ENCODE data around the gene CCNL2.
"Not testable (repeated sequence)": the region's sequence is repeated elsewhere in the genome, so short reads cannot be mapped to it uniquely, and the experiment has no call there.

CCNL2 gene

DNA sequence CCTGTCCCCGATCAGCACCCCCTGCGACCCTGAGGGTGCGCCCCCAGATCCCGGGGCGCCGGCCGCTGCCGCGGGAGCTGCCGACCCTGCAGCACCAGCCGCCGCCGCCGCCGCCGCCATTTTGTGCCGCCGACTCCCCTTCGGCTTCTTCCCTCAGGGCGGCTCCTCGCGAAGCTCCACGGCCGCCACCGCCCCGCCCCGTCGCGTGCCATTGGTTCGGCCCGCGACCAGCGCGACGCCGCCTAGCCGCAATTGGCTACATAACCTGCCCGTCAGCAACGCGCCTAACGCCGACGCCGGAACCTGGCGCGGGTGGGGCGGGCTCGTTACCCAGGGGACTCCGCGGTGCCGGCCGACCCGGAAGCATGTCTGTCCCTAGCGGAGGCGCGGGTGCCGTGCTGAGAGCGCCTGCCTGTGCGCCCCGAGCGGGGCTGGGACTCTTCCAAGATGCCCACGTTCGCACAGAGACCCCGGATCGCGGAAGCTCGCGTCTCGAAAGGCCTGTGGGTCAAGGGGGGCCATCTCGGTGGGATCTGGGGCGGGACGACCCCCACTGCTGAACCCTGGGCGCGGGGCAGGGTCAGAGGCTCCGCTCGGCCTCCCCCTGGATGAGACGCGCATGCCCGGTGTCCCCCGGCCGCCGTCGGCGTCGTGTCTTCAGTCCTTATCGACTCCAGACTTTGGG, at the start of gene CCNL2:
CCNL2 (minus strand) TSS at position 149 of the 685 bp plus-strand sequence; CDS start at position 120, 29 bp downstream.
- Histone ChIP-seq H3K4me3 (peak within 1 kb of the TSS; percentile 72 to 100 (median 94)), H3K27ac (peak within 1 kb of the TSS; percentile 64 to 99 (median 96))

GRCh38 chr1:1446631-1447030, 47.5 kb upstream of the CCNL2 start:
- H3K4me3 ChIP-seq, H3K27ac ChIP-seq: not testable (repeated sequence)

GRCh38 chr1:1442069-1442770, 43.1 kb upstream of the CCNL2 start:
- H3K4me3 ChIP-seq: no peak overlapping the region
- no peak overlapping the region for H3K27ac ChIP-seq

GRCh38 chr1:1441002-1441888, 42.1 kb upstream of the CCNL2 start:
- Histone ChIP-seq H3K27ac (no peak overlapping the region), H3K4me3 (no peak overlapping the region)

GRCh38 chr1:1440262-1441001, 41.3 kb upstream of the CCNL2 start:
- no peak overlapping the region for H3K4me3 ChIP-seq
- H3K27ac ChIP-seq: no peak overlapping the region

GRCh38 chr1:1439546-1440261, 40.6 kb upstream of the CCNL2 start:
- Histone ChIP-seq H3K4me3 (no peak overlapping the region), H3K27ac (no peak overlapping the region)

DNA sequence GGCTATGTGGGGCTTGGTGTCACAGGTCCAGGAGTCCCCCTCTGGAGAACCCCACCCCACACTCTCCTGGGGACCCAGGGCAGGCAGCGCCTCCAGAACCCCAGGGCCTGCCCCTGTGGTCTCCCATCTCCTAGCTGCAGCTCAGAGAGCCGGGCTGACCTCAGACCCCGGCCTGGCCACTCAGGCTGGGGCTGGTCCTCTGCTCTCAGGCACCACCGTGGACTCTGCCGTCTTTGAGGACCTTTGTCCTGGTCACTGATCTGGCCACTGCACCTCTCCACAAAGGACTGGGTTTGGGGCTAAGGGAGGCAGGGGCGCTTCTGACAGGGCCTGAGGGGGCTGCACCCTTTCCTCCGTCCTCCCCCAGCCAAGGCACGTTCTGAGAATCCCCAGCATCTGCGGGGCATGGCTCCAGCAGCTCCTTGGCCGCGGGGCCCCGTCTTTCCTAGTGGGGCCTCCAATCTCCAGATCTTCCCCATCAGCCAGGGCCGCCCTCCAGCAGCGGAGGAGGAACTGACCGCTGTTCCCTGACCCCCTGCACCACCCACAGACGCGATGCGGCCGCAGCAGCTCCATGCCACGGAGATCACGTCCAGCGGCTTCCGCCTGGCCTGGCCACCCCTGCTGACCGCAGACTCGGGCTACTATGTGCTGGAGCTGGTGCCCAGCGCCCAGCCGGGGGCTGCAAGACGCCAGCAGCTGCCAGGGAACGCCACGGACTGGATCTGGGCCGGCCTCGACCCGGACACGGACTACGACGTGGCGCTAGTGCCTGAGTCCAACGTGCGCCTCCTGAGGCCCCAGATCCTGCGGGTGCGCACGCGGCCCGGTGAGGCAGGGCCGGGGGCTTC, 39.6 kb upstream of the CCNL2 start:
- no peak overlapping the region for H3K4me3 ChIP-seq
- H3K27ac ChIP-seq: no peak overlapping the region

DNA sequence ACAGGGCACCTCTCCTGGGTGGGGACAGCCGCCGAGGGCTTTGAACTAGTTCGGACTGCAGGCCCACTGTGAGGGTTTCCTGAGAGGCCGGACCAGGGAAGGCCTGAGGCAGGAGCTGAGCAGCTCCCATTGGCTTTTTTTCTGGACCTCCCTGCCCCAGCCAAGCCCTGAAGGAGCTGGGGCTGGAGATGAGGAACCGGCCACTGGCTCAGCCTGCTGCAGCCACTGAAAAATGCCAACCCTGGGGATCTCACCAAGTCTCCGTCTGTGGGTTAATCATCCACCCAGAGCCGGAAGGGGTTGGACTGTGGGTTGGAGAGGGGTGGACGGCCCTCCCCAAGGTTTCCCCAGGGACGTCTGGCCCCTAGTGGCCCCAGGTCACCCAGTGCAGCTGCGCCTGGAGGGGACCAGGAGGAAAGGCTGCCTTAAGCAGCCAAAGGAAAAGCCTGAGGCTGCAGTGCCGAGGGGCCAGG, 38.8 kb upstream of the CCNL2 start:
- no peak overlapping the region for H3K27ac ChIP-seq
- H3K4me3 ChIP-seq: peak overlapping the region in 1 of 7 experiments; percentile 8

DNA sequence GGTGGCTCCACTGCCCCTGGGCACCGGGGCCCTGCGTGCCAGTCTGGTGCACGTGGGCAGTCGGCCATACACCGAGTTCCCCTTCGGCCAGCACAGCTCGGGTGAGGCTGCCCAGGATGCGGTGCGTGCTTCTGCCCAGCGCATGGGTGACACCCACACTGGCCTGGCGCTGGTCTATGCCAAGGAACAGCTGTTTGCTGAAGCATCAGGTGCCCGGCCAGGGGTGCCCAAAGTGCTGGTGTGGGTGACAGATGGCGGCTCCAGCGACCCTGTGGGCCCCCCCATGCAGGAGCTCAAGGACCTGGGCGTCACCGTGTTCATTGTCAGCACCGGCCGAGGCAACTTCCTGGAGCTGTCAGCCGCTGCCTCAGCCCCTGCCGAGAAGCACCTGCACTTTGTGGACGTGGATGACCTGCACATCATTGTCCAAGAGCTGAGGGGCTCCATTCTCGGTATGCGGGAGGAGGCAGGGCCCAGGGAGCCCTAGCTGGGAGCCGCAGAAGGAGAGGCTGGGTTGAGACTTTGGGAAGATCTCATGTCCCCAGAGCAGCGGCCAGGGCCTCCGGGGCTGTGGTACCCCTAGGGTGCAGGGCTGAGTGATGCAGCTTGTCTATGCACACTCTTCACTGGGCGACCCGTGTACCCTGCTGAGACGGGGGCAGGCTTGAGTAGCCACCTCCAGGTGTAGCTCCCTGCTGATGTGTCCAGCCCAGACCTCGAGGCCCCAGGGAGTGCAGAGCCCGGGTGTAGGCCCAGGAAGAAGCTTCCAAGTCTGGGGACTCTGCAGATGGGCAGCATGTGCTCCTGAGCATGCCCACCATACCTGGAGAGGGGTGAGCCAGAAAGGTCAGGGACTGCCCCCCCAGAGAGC, 38.1 kb upstream of the CCNL2 start:
- Histone ChIP-seq H3K4me3 (peak overlapping the region in 5 of 7 experiments; percentile 37 to 59 (median 48)), H3K27ac (no peak overlapping the region)

DNA sequence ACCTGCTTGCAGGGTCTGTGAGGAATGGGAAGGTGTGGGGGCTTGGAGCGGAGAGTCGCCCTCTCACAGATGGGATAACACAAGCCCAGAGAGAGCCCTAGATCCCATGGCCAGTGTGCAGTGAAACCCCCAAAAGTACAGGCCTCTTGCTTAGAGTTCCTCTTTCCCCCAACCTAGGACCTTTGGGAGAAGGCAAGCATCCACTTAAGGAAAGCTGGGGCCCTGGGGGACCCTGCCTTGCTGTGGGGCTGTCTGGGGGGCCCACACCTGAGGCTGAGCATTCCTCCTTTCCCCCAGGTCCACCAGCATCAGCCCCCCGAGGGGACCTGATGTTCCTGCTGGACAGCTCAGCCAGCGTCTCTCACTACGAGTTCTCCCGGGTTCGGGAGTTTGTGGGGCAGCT, 37.5 kb upstream of the CCNL2 start:
- Histone ChIP-seq H3K4me3 (peak overlapping the region in 6 of 7 experiments; percentile 37 to 59 (median 46)), H3K27ac (peak overlapping the region in 4 of 21 experiments; percentile 81 to 92 (median 88))

GRCh38 chr1:1435911-1436629, 36.9 kb upstream of the CCNL2 start:
- peak overlapping the region; percentile 37 to 59 (median 44) for H3K4me3 ChIP-seq
- peak overlapping the region in 17 of 21 experiments; percentile 20 to 92 (median 81) for H3K27ac ChIP-seq

GRCh38 chr1:1435106-1435903, 36.2 kb upstream of the CCNL2 start, which contains the start of gene VWA1:
TSS of gene VWA1 (plus strand) at chr1:1435690. CDS start at chr1:1435749, 59 bp downstream.
- peak within 1 kb of the TSS; percentile 20 to 95 (median 87) for H3K27ac ChIP-seq

DNA sequence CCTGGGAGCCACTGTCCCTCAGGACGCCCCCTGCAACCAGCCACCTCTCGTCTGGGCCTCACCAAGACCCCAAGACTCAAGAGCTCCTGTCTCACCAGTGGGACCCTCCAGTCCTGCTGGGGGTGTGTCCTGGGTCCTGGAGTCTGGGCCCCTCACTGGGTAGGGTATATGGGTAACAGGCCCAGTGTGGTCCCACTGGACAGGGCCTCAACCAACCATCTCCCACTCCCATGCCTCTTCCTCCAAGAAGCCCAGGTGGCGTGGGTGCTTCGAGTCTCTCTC, 35.6 kb upstream of the CCNL2 start:
- Histone ChIP-seq H3K27ac (peak overlapping the region; percentile 6 to 95 (median 87)), H3K4me3 (peak overlapping the region in 4 of 7 experiments; percentile 2 to 59 (median 40))

More at GRCh38 chr1:1435106-1435903, 36.2 kb upstream of the CCNL2 start, which contains the start of gene VWA1:
- peak within 1 kb of the TSS; percentile 37 to 59 (median 44) for H3K4me3 ChIP-seq

GRCh38 chr1:1434131-1434823, 35.1 kb upstream of the CCNL2 start:
- H3K4me3 ChIP-seq: peak overlapping the region in 3 of 7 experiments; percentile 2 to 59 (median 37)
- peak overlapping the region; percentile 66 to 95 (median 87) for H3K27ac ChIP-seq

GRCh38 chr1:1433804-1434130, 34.6 kb upstream of the CCNL2 start:
- Histone ChIP-seq H3K4me3 (peak overlapping the region in 2 of 7 experiments; percentile 1 to 6), H3K27ac (peak overlapping the region; percentile 66 to 95 (median 87))

All from skin epidermis (tissue), 12 donors.